K562 (cell line): ENCODE data around the gene ZNF74. TPM values are rescaled to one million over a fixed set of nuclear protein-coding genes. Genes with fewer than 3 reads are reported as not detected.

Experiments
- BCL6 ChIP-seq: fragments of 250-450 bp; sonication (Bioruptor Pico); IDR thresholded peaks from 2 replicates; pipeline ENCODE4 v1.4.0; 2020
- CHD7 ChIP-seq: fragments of 200-600 bp; sonication (generic); IDR thresholded peaks from one replicate; pipeline ENCODE4 v1.6.1; 2012; ENCODE audit warnings: mild to moderate bottlenecking, low read depth, low read length, inconsistent platforms
- E4F1 ChIP-seq: fragments of 250-450 bp; sonication (Bioruptor Pico); IDR thresholded peaks from 2 replicates; pipeline ENCODE4 v1.5.0; 2021; ENCODE audit warnings: mild to moderate bottlenecking, borderline replicate concordance
- MTA3 ChIP-seq: fragments of 450-650 bp; formaldehyde crosslinking; IDR thresholded peaks from 2 replicates; pipeline ENCODE4 v1.6.1; 2017; ENCODE audit warnings: mild to moderate bottlenecking, borderline replicate concordance
- NCOA2 ChIP-seq, 2 experiments: fragments of 450-650 bp; IDR thresholded peaks; 2 replicates each; pipeline ENCODE4 v1.6.1; 2018; ENCODE audit warnings: mild to moderate bottlenecking in 2 of 2, moderate library complexity in 1 of 2; ENCODE audit not compliant: partially characterized antibody in 2 of 2
- THRAP3 ChIP-seq: fragments of 450-650 bp; IDR thresholded peaks from 2 replicates; pipeline ENCODE4 v1.6.1; 2016; ENCODE audit warnings: mild to moderate bottlenecking, inconsistent platforms, borderline replicate concordance
- TSHZ1 ChIP-seq: fragments of 250-450 bp; sonication (Bioruptor Pico); IDR thresholded peaks from 2 replicates; pipeline ENCODE4 v1.4.0; 2020; ENCODE audit warnings: mild to moderate bottlenecking, moderate library complexity
- ZNF311 ChIP-seq: fragments of 250-450 bp; sonication (Bioruptor Pico); IDR thresholded peaks from 2 replicates; pipeline ENCODE4 v1.4.0; 2020; ENCODE audit warnings: mild to moderate bottlenecking, moderate library complexity
- ZNF316 ChIP-seq: fragments of 450-650 bp; IDR thresholded peaks from 2 replicates; pipeline ENCODE4 v1.6.1; 2016
- polyA plus RNA-seq, 8 experiments: library from polyadenylated mRNA; depleted of rRNA in 4 of 8; stranded (reverse) in 5 of 8; unstranded in 3 of 8; fragments of >200 nt; fragmentation: Nextera tagmentation in 2 of 8; fragmentation: Illumina TruSeq in 1 of 8; extraction: Ambion mirVana in 2 of 8; extraction: Trizol in 1 of 8; gene quantifications; 2 replicates each; pipeline versions ENCODE4 v1.2.1 to v1.2.3, GENCODE V29; 2011 to 2014; ENCODE audit warnings: inconsistent platforms in 1 of 8, missing spikeins in 1 of 8
- total RNA-seq, 7 experiments: library from RNA; depleted of rRNA in 6 of 7; stranded (reverse); fragments of >200 nt in 6 of 7; fragmentation: Illumina TruSeq in 2 of 7; extraction: Trizol in 2 of 7; gene quantifications; 2 replicates each; pipeline versions ENCODE4 v1.2.1 to v1.2.3, GENCODE V29; 2011 to 2021; ENCODE audit warnings: low replicate concordance in 1 of 7

Gene ZNF74
- total and polyA plus RNA-seq, 9 of the 15 experiments (the other 6 are each of a cell fraction or from before 2014, with no cell fraction given) = 2.4 to 53.5 (median 31.5) TPM

GRCh38 chr22:20456064-20456721 lies 62.2 kb downstream of the ZNF74 start (continued):
- TF ChIP-seq CHD7 (peak; percentile 75), NCOA2 (IDR thresholded peaks at IDR 0.05; ENCODE audit: partially characterized antibody in 2 of 2) (no peak), MTA3 (peak; percentile 69; the same call in 1 of the 2 replicates), ZNF316 (no peak), ZNF311 (no peak), BCL6 (peak; percentile 12; the same call in 1 of the 2 replicates), THRAP3 (no peak), E4F1 (CRISPR knock-in tag) (no peak), TSHZ1 (no peak; the same call in 1 of the 2 replicates)
